Measurements from ENCODE around the gene CACNA1C. TPM values are rescaled to one million over a fixed set of nuclear protein-coding genes. Genes with fewer than 3 reads are reported as not detected.

The CACNA1C gene
- total RNA-seq, 1 experiment from 2014 or later: 1.1 TPM

GRCh38 chr12:2688381-2688931, 635.7 kb downstream of the CACNA1C start:
- Histone ChIP-seq H3K4me1 (ENCODE audit: insufficient read depth, low read length) (peaks cover 3% of the 10 kb centered on the region; the same call in 1 of the 2 replicates), H3K79me1 (ENCODE audit: insufficient read depth, low read depth, low read length, poor library complexity, severe bottlenecking) (no peaks in the 10 kb centered on the region), H2BK5ac (ENCODE audit: insufficient read length, low read length) (no peak overlapping the region), H4K8ac (replicated peaks; ENCODE audit: insufficient read length, low read depth, low read length) (no peak overlapping the region), H3K27ac (ENCODE audit: insufficient read length, low read depth, low read length) (no peak overlapping the region), H3K9me3 (ENCODE audit: control insufficient read depth, low read depth, low read length) (no peaks in the 10 kb centered on the region), H3K56ac (ENCODE audit: insufficient read length, low read depth, low read length) (no peak overlapping the region), H3K27me3 (ENCODE audit: insufficient read depth, low read length) (no peaks in the 10 kb centered on the region; the same call in 1 of the 2 replicates), H3K14ac (ENCODE audit: insufficient read depth, low read length) (no peak overlapping the region), H3K23ac (ENCODE audit: insufficient read length, low read depth, low read length) (no peak overlapping the region), H2BK20ac (ENCODE audit: low read depth, low read length, poor library complexity, severe bottlenecking) (no peak overlapping the region), H2BK12ac (ENCODE audit: insufficient read length, low read depth, low read length) (no peak overlapping the region), H3K9ac (ENCODE audit: extremely low read depth, insufficient read length, low read length) (no peak overlapping the region), H2AK5ac (ENCODE audit: insufficient read length, low read length) (no peak overlapping the region), H3K4ac (ENCODE audit: low read depth, low read length) (no peak overlapping the region), H3T11ph (ENCODE audit: low read length) (no peak overlapping the region), H2BK120ac (ENCODE audit: low read depth, low read length, poor library complexity, severe bottlenecking) (no peak overlapping the region), H3K79me2 (ENCODE audit: insufficient read depth, low read length) (no peaks in the 10 kb centered on the region), H4K91ac (ENCODE audit: insufficient read length, low read depth, low read length) (no peak overlapping the region), H2AFZ (ENCODE audit: low read length) (no peak overlapping the region), H3K4me2 (ENCODE audit: insufficient read depth, insufficient read length, low read length) (no peak overlapping the region), H4K5ac (ENCODE audit: insufficient read length, low read depth, low read length) (no peak overlapping the region), H3K18ac (ENCODE audit: insufficient read length, low read depth, low read length) (no peak overlapping the region), H2BK15ac (ENCODE audit: low read depth, low read length) (no peak overlapping the region), H4K20me1 (ENCODE audit: control insufficient read depth, insufficient read depth, insufficient read length) (no peaks in the 10 kb centered on the region), H3K23me2 (ENCODE audit: insufficient read length, low read depth, low read length, poor library complexity, severe bottlenecking) (peaks cover 5% of the 10 kb centered on the region)
- Mint-ChIP-seq H3K27ac (no peak overlapping the region), H3K4me1 (peaks cover 31 to 37% of the 10 kb centered on the region in 2 experiments), H3K36me3 (ENCODE audit: insufficient read depth in 1 of 3, low read depth in 3 of 3) (no peaks in the 10 kb centered on the region), H3K4me3 (no peak overlapping the region), H3K27me3 (ENCODE audit: low read depth) (peaks cover 28% of the 10 kb centered on the region), H3K9me3 (no peaks in the 10 kb centered on the region)
- WGBS (ENCODE audit: extremely low coverage, insufficient read length, low lambda C conversion rate): no CpG with 5 or more reads among the region's 20 CpGs
- no peak for TF ChIP-seq CTCF (conservative IDR thresholded peaks at IDR 0.05)
- DNase-seq: peak; percentile 30

All from H9 (cell line).